ENCODE measurements around the gene IKZF2.

Gene IKZF2

GRCh38 chr2:212949786-212950185 is 201.6 kb downstream of the IKZF2 start:
- no peak for DNase-seq
- no peak for TF ChIP-seq GATA1 (IDR thresholded peaks at IDR 0.05; ENCODE audit: low read depth, low read length)
- no peak for TF ChIP-seq POLR2A (IDR thresholded peaks at IDR 0.05; ENCODE audit: low read length)

All from erythroblast (primary cell).